ENCODE data around the gene ACTG1.

Gene ACTG1

GRCh38 chr17:81462506-81463125 lies 50.0 kb downstream of the ACTG1 start:
- no peak for DNase-seq (ENCODE audit: low read depth)

- no peak for DNase-seq (ENCODE audit: low read depth)
Measured at GRCh38 chr17:81461607-81462500, 50.7 kb downstream of the ACTG1 start.

- DNase-seq (ENCODE audit: low read depth) = no peak
Measured at GRCh38 chr17:81460856-81461460, 51.6 kb downstream of the ACTG1 start.
